Common myeloid progenitor, CD34-positive (primary cell): ENCODE measurements around the gene CHRNG.

Experiments
- CTCF ChIA-PET: fragments of 350-600 bp; sonication (Branson Sonifier 250); formaldehyde crosslinking; loops from one replicate; lab custom pipeline; 2021; ENCODE audit warnings: antibody characterized with exemption; lab: Charles Lee
- POLR2A ChIA-PET: fragments of 350-600 bp; sonication (Branson Sonifier 250); formaldehyde crosslinking; loops from one replicate; lab custom pipeline; 2021; ENCODE audit warnings: antibody characterized with exemption; lab: Charles Lee
- DNase-seq, 3 donors: peaks; one replicate each; pipeline versions ENCODE4 v3.0.0 to v3.0.0-alpha.2; 2013
- H3K27ac ChIP-seq, 2 experiments: 1 replicate in 1 of 2; 2 replicates in 1 of 2; pipeline ENCODE4 v1.7.0; 2013; ENCODE audit warnings: inconsistent platforms in 2 of 2, low read length in 2 of 2, mild to moderate bottlenecking in 2 of 2, low read depth in 1 of 2, moderate library complexity in 1 of 2; ENCODE audit not compliant: severe bottlenecking in 2 of 2, insufficient read depth in 1 of 2, poor library complexity in 1 of 2
- H3K27me3 ChIP-seq, 5 experiments: replicated peaks in 2 of 5; 1 replicate in 3 of 5; 2 replicates in 2 of 5; pipeline versions ENCODE4 v1.6.1 to v1.7.0; 2013; ENCODE audit warnings: low read length in 4 of 5, mild to moderate bottlenecking in 2 of 5, moderate library complexity in 2 of 5, inconsistent platforms in 1 of 5; ENCODE audit not compliant: insufficient read depth in 5 of 5, control insufficient read depth in 4 of 5
- H3K36me3 ChIP-seq, 4 experiments: 1 replicate in 2 of 4; 2 replicates in 2 of 4; pipeline versions ENCODE4 v1.6.1 to v1.7.0; 2013; ENCODE audit warnings: low read length in 3 of 4, control low read depth in 1 of 4, mild to moderate bottlenecking in 1 of 4; ENCODE audit not compliant: control insufficient read depth in 4 of 4, insufficient read depth in 4 of 4
- H3K4me1 ChIP-seq, 4 experiments: 1 replicate in 3 of 4; 2 replicates in 1 of 4; pipeline versions ENCODE4 v1.6.1 to v1.7.1; 2013; ENCODE audit warnings: low read length in 3 of 4, mild to moderate bottlenecking in 3 of 4, control low read depth in 1 of 4, inconsistent platforms in 1 of 4, moderate library complexity in 1 of 4; ENCODE audit not compliant: control insufficient read depth in 4 of 4, insufficient read depth in 4 of 4; ENCODE audit errors: control extremely low read depth in 1 of 4
- H3K4me3 ChIP-seq, 7 experiments: 1 replicate in 4 of 7; 2 replicates in 3 of 7; pipeline versions ENCODE4 v1.5.1 to v1.7.0; 2013; ENCODE audit warnings: mild to moderate bottlenecking in 7 of 7, low read length in 6 of 7, moderate library complexity in 6 of 7, inconsistent platforms in 2 of 7, low read depth in 2 of 7, control low read depth in 1 of 7; ENCODE audit not compliant: insufficient read depth in 4 of 7, control insufficient read depth in 1 of 7; ENCODE audit errors: extremely low read depth in 1 of 7
- H3K9me3 ChIP-seq, 5 experiments: 1 replicate in 4 of 5; 2 replicates in 1 of 5; pipeline versions ENCODE4 v1.6.1 to v1.7.1; 2013; ENCODE audit warnings: low read length in 4 of 5, mild to moderate bottlenecking in 2 of 5, inconsistent platforms in 1 of 5, low read depth in 1 of 5, moderate library complexity in 1 of 5; ENCODE audit not compliant: control insufficient read depth in 4 of 5, insufficient read depth in 2 of 5; ENCODE audit errors: control extremely low read depth in 1 of 5
- WGBS: methylation state at CpG from one replicate; pipeline ENCODE4 v1.1.5; 2013; ENCODE audit not compliant: insufficient coverage; 5-methylcytosine and 5-hydroxymethylcytosine counted together

Gene CHRNG

GRCh38 chr2:232505856-232506255 is 33.6 kb upstream of the CHRNG start:
- POLR2A ChIA-PET: no interaction called here
- no peaks in the 10 kb centered on the region for H3K36me3 ChIP-seq
- peaks cover 0 to 15% (median 9%) of the 10 kb centered on the region in 4 experiments for H3K4me1 ChIP-seq
- CTCF ChIA-PET: no interaction called here
- H3K27me3 ChIP-seq: peaks cover 7 to 61% (median 23%) of the 10 kb centered on the region in 5 experiments
- no peaks in the 10 kb centered on the region for H3K9me3 ChIP-seq
- H3K27ac ChIP-seq: no peak overlapping the region
- no peak overlapping the region for H3K4me3 ChIP-seq
- no peak for DNase-seq
- 52% methylated on average over 7 of the region's 10 CpGs for WGBS

GRCh38 chr2:232506709-232507108 is 32.8 kb upstream of the CHRNG start:
- WGBS: 90% methylated on average over 3 of the region's 4 CpGs
- peaks cover 7 to 53% (median 26%) of the 10 kb centered on the region in 5 experiments for H3K27me3 ChIP-seq
- no peak overlapping the region for H3K27ac ChIP-seq
- ChIA-PET CTCF (no interaction called here), POLR2A (no interaction called here)
- H3K9me3 ChIP-seq: no peaks in the 10 kb centered on the region
- no peak overlapping the region for H3K4me3 ChIP-seq
- H3K36me3 ChIP-seq: no peaks in the 10 kb centered on the region
- DNase-seq: no peak
- H3K4me1 ChIP-seq: peaks cover 0 to 15% (median 9%) of the 10 kb centered on the region in 4 experiments

DNA sequence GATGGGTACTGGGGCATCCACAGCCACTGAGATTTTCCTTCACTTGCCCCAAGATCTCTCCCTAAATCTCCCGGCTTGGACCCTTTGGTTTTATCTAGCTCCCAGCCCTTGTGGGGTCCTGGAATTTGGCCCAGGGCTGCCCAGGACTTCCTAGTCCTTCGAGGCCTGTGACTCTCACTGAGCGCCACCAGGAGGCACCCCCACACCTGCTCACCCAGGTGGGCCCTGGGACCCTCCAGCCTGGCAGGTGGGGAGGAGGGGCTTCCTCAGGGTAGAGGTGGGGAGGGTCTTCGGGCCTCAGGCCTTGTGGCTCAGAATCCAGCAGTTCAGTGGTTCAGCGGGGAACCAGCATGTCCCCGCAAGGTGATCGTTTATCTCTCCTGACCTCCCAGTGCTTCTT is 31.2 kb upstream of the CHRNG start:
- Histone ChIP-seq H3K27ac (no peak overlapping the region), H3K27me3 (peaks cover 7 to 38% (median 26%) of the 10 kb centered on the region in 5 experiments), H3K36me3 (no peaks in the 10 kb centered on the region), H3K4me1 (peaks cover 0 to 7% (median 3%) of the 10 kb centered on the region in 4 experiments), H3K9me3 (no peaks in the 10 kb centered on the region), H3K4me3 (no peak overlapping the region)
- ChIA-PET CTCF (no interaction called here), POLR2A (no interaction called here)
- 77% methylated on average over 2 of the region's 7 CpGs for WGBS
- DNase-seq: no peak

DNA sequence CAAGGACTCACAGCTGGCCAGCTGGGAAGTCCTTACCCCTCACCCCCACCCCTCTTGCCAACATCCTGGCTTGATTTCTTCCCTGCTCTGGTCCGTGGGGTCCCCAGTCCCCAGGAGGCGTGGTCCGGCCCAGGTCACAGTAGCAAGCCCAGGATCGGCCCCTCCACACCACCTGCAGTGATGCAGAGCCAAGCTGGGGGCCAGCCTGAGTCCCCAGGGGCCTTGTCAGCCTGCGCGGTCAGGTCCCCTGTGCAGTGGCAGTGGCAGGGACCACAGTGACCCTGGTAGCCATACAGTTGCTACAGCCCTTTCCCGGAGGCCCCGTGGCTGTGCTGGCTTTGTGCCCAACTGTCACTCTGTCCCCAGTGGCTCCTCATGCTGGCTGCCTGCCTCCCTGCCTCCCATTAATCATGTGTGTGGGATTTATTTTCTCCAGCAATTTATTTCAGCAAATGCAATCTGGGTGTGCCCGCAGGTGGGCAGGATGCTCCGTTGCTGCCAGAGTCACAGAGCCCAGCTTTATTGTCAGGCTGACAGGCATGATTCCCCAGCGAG is 28.1 kb upstream of the CHRNG start:
- CTCF ChIA-PET: interaction anchor here (1.0 to 2.0 kb wide), 4 partner anchors 10 to 17 kb away, joined by 3 to 6 read pairs (median 4); no protein-coding TSS in a partner anchor

DNA sequence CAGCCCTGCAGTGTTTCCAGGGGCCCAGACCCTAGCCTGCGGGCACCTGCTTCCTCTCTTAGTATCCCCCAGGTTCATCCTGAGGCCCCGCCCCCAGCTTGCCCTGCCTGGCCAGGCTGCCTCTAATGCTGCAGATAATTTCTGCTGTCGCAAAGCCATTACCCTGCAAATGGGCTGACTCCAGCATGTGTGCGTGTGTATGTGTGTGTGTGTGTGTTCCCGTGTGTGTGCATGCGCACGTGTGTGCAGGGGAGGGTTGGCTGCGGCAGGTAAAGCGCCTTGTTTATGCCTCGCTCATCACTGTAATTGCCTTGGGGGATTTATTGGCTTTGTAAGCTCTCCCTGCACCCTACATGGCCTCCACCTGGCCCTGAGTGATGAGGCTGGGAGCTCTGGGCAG is 26.9 kb upstream of the CHRNG start:
- Histone ChIP-seq H3K27ac (no peak overlapping the region), H3K4me1 (no peaks in the 10 kb centered on the region), H3K4me3 (no peak overlapping the region), H3K9me3 (no peaks in the 10 kb centered on the region), H3K27me3 (peaks cover 0 to 9% (median 0%) of the 10 kb centered on the region in 5 experiments), H3K36me3 (no peaks in the 10 kb centered on the region)
- no peak for DNase-seq
- ChIA-PET POLR2A (no interaction called here), CTCF (interaction anchor here (0.6 to 2.0 kb wide), 6 partner anchors 9 to 74 kb away, joined by 3 to 6 read pairs (median 4); no protein-coding TSS in a partner anchor)
- 100% methylated on average over 2 of the region's 10 CpGs for WGBS

More for the DNA sequence above, 28.1 kb upstream of the CHRNG start:
- Histone ChIP-seq H3K36me3 (no peaks in the 10 kb centered on the region), H3K4me3 (no peak overlapping the region), H3K9me3 (no peaks in the 10 kb centered on the region), H3K4me1 (no peaks in the 10 kb centered on the region), H3K27me3 (peaks cover 2 to 8% (median 4%) of the 10 kb centered on the region in 5 experiments), H3K27ac (no peak overlapping the region)
- WGBS: 74% methylated on average over 8 of the region's 11 CpGs
- POLR2A ChIA-PET: interaction anchor here (0.7 kb wide), 1 partner anchor 40 kb away, joined by 3 read pairs; no protein-coding TSS in a partner anchor
- DNase-seq: no peak

DNA sequence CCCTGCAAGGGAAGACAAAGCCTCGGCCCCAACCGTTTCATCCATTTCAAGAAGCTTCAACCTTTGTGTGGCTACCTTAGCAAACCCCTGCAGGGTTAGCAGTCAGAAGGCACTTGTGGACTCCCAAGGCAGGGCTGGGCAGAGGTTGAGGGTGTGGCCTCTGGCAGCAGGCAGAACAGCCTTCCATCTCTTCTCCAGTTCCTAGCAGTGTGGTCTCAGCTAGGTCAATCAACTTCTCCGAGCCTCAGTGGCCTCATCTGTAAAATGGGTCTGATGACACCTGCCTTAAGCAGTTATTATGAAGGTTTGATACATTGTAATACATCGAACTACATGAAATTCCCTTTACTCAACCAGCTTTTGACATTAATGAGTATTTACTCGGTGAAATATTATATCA is 26.1 kb upstream of the CHRNG start:
- H3K9me3 ChIP-seq: no peaks in the 10 kb centered on the region
- H3K4me1 ChIP-seq: no peaks in the 10 kb centered on the region
- no peak for DNase-seq
- POLR2A ChIA-PET: interaction anchor here (0.6 kb wide), 1 partner anchor 145 kb away, joined by 3 read pairs; no protein-coding TSS in a partner anchor
- 88% methylated on average over 2 of the region's 5 CpGs for WGBS
- no peak overlapping the region for H3K4me3 ChIP-seq
- no peak overlapping the region for H3K27ac ChIP-seq
- H3K27me3 ChIP-seq: peaks cover 0 to 9% (median under 1%) of the 10 kb centered on the region in 5 experiments
- CTCF ChIA-PET: interaction anchor here (0.6 to 1.6 kb wide), 3 partner anchors 10 to 74 kb away, joined by 3 to 6 read pairs (median 3); no protein-coding TSS in a partner anchor
- no peaks in the 10 kb centered on the region for H3K36me3 ChIP-seq

DNA sequence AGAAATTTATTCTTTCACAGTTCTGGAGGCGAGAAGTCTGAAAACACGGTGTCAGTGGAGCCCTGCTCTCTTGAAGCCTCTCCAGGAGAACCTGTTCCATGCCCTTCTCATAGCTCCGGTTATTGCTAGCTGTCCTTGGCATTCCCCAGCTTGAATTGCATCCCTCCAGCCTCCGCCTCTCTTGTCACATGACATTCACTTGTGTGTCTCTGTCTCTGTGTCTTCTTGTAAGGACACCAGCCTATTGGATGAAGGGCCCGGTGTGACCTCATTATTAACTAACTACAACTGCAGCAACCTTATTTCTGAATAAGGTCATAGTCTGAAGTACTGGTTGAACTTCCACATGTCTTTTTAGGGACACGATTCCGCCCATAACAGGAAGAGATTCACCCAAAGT is 23.9 kb upstream of the CHRNG start:
- ChIA-PET POLR2A (interaction anchor here (0.5 kb wide), 1 partner anchor 55 kb away, joined by 3 read pairs; no protein-coding TSS in a partner anchor), CTCF (interaction anchor here (0.9 to 1.3 kb wide), 5 partner anchors 8 to 83 kb away, joined by 3 to 5 read pairs (median 3); partner anchors contain the start of gene CHRND)
- Histone ChIP-seq H3K36me3 (no peaks in the 10 kb centered on the region), H3K9me3 (no peaks in the 10 kb centered on the region), H3K27me3 (peaks cover 0 to 16% (median 3%) of the 10 kb centered on the region in 5 experiments), H3K4me1 (no peaks in the 10 kb centered on the region), H3K4me3 (no peak overlapping the region), H3K27ac (no peak overlapping the region)
- DNase-seq: no peak
- WGBS: 98% methylated on average over 4 of the region's 7 CpGs
